OCI-M1 (cell line): ENCODE measurements around the gene NR1H4.
"Not testable (repeated sequence)": the region's sequence is repeated elsewhere in the genome, so short reads cannot be mapped to it uniquely, and the experiment has no call there.

Experiments used
- DNase-seq: peaks from one replicate; lab custom pipeline; 2025; lab: John Stamatoyannopoulos, UW

NR1H4 gene

DNA sequence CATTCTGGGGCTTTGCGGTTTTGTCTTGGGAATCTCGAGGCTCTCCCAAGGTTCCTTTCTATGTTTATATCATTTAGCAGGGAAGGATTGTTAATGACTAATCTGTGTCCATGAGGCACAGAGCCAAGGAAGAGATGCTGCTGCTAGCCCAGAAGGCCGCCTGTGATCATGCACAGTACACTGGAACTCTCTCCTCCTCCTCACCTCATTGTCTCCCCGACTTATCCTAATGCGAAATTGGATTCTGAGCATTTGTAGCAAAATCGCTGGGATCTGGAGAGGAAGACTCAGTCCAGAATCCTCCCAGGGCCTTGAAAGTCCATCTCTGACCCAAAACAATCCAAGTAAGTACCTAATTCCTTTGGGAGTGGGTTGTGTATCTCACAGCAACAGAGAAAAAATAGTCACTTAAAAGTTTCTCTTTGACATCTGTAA lies at the start of gene NR1H4:
NR1H4 (plus strand) TSS at position 151 of the 435 bp plus-strand sequence. CDS start 19,458 bp downstream, outside the sequence.
- DNase-seq: no peak

DNA sequence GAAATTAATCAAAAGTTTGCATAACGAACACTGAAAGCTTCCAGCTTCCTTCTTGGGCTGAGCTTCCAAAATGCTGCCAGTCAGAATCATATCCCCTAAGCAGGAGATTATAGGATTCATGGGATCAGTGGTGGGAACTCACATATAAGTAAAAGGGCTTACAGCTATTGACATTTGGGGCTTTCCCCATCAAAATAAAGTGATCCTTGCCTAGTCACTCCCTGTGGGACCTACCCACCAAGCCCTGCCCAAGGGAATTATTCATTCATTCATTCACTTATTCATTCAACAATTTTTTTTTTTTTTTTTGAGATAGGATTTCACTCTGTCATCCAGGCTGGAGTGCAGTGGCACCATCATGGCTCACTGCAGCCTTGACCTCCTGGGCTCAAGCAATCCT lies 47.5 kb upstream of the NR1H4 start:
- no peak for DNase-seq

DNA sequence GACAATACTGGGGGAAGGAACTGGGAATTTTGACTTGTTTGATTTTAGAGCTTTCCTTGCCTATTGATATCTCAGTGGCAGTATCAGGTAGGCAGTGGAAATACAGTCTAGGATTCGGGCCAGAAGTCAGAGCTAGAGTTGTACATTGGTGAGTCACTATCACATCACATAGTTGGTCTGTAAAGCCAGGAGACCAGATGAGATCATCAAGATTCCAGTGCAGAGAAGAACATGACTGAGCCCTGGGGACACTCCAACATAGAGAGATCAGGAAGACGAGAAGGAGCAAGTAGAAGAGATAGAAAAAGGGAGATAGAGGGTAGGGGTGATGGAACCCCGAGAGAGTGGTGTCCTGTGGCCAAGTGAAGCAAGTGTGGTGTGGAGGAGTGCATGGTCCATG lies 46.6 kb upstream of the NR1H4 start:
- DNase-seq: peak; percentile 19

DNA sequence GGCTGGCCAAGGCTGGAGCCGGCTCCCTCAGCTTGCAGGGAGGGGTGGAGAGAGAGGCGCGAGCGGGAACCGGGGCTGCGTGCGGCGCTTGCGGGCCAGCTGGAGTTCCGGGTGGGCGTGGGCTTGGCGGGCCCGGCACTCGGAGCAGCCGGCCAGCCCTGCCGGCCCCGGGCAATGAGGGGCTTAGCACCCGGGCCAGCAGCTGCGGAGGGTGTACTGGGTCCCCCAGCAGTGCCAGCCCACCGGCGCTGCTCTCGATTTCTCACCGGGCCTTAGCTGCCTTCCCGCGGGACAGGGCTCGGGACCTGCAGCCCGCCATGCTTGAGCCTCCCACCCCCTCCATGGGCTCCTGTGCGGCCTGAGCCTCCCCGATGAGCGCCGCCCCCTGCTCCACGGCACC lies 43.4 kb upstream of the NR1H4 start:
- not testable (repeated sequence) for DNase-seq

DNA sequence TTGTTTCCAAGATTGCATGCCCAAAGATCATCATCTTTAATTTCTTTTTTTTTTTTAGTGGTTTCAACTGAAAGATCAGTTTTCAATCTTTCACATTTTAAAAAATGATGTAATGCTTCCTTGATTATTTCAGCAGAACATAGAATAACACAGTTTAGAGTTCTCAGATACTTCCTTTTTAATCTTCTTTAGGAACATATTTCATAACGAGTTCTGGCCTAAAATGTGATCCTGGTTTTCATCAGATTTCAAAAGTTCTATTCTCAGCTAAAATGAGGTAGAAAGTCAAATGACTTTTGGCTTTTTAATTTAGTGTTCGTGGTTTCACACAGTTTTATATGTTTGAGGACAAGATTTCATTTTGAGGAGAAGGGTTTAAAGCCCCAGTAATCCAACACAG lies 40.0 kb upstream of the NR1H4 start:
- DNase-seq: peak; percentile 51

DNA sequence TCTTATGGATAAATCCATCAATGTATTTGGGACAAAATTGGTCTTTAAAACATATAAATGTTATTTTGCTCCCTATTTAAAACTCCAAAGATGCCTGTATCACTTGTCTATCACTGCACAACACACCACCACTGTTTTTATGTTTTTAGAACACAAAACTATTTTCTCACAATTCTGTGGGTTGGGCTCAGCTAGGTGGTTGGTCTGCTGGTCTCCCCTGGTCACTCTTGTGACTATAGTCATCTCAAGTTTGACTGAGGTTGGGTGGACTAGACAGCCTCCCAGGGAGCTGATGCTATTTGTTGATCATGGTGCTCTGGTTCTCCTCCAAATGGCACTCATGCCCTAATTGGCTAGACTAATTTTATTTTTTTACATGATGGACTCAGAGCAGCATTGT lies 39.5 kb upstream of the NR1H4 start:
- DNase-seq: no peak

DNA sequence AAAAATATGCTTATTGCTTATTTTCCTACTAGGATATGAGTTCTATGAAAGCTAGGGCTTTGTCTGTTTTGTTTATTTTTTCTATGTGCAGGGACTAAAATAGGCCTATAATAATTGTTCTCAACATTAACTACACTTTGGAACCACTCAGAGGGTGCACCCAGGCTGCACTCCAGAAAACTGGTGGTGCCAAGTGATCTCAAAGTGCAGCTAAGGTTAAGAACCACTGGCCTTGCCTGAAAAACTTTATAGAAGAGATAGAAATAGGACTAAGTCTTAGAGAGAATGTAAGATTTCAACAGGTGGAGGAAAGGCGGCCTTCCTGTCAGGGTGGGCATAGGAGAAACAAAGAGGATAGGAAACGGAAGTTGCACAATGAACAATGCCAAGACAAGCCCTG lies 37.7 kb upstream of the NR1H4 start:
- no peak for DNase-seq

DNA sequence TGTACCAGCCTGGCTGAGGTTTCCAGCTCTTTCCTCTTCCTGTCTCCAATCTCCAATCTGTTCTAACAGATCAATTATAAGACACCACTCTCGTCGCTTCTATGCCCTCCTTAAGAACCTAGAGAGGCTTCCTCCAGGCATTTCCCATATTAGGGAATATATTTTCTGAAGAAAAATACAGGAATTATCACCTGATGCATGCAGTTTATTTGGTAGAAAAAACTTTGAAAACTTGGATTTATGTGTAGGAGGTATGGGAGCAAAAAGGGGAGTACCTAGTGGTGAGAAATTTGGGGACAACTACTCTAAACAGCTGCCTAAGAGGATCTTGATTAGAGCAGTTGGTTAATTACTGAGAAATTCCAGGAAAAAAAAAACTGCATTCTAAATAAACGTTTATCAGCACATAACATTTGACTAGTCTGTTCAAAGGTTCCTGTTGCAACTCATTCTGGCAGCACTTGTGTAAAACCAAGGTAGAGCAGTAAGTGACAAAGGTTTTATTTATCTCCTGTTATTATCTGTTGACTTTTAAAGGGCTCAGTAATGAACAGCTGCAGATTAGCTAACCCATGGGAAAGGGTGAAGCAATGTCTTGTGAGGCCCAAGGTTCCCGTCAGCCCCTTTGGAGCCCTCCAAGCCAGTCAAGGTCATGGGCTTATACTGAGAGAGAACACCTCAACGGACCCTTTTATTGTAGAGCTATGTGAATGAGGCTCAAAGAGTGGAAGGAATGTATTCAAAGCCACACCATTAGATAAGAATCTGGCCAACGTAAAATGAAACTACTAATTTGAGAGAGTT lies 36.4 kb upstream of the NR1H4 start:
- peak; percentile 78 for DNase-seq

DNA sequence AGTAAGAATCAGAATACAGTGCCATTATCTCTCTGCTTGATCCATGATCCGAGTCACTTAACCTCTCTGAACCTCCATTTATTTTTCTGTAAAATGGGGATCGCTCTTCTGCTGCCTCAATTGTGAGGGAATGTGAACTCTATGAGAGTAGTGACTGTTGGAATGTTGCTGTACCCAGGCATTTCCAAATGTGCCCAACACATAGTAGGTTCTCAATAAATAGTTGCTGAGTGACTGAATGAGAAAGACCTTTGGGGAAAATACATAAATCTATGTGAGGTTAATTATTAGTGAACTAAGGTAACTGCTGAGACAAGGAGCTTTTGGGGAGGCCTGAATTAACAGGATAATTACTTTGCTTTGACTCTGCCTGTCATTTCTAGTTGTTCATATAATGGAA lies 33.9 kb upstream of the NR1H4 start:
- DNase-seq: no peak

DNA sequence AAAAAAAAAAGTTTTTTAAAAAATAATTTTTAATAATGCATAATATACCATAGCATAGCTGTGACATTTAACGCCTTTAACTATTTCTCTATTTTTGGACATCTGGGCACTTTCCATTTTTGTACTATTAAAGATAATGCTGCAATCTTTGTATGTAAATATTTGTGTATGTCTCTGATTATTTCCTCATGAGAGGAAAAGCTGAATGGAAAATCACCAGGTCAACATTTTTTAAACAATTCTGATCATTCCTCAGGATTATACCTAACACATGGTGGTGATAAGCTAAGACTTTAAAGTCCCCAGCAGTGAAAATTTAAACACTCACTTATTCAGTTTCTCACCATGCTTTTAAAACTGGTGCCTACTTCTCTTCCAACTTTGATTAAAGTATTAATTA lies 31.3 kb upstream of the NR1H4 start:
- no peak for DNase-seq

DNA sequence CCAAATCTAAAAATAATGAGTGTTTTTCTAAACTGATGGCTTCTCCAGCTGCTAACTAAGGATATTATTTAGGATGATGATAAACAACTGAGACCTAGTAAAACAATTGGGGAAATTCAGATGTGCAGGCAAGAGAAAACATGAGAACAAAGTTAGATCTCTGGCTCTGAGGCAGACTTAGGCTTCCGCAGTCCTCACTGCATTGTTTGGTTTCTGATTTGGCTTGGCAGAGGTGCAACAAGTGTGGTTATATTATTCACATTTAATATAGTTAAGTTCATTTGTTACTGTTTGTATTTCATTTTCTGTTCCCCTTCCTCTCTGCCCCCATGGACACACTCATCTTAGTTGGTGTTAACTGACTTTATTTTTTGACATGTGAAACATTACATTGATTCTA lies 30.2 kb upstream of the NR1H4 start:
- DNase-seq: no peak

DNA sequence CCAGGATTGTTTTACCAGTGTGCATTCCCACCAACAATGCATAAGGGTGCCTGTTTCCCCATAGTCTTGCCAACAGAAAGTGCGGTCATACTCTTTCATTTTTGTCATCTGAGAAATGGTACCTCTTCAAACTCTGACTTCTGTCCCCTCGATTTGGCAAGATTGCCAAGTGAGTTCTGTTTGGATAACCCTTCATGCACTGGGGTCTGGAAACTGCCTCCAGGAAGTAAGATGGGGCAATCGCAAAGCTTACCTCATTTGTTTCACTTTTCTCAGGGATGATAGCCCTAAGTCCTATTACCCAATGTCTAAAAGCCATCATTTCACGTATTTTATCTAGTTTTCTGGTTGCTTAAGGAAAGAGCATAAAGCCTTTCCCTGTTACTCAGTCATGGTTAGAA lies 28.6 kb upstream of the NR1H4 start:
- DNase-seq: peak; percentile 20

DNA sequence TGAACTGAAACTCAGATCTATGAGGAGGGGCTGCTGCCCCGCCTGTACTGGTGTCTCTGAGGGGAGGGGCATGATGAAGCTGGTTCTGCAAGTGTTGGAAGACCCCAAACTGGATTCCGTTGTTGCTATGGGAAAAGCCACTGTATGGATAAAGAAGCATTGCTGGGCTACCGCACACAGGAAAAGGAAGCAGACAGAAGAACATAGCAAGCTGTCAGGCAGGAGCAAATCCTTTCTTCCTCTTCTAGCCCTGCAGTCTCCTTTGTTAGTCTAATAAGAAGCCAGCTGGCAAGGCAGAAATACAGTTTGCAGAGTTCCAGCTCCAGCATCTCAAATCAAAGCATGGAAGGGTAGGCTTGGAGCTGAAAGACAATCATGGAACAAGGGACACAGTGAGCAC lies 26.3 kb upstream of the NR1H4 start:
- peak; percentile 9 for DNase-seq

DNA sequence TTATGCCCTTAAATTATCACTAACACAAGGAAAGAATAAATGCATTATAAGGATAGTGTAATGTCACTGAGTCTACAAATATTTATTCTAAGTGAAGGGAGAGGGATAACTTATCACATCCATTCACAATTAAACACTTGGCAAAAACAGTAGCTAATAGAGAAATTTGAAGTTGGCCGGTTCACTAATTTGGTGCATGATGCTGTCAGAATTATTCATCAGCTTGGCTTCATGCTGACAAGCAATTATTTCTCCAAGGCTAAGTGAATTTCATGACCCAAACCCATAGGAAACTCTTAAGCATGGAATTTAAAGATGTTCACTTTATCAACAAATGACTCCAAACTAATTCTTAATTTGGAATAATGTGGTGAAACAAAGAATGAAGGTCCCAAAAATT lies 25.0 kb upstream of the NR1H4 start:
- DNase-seq: no peak

DNA sequence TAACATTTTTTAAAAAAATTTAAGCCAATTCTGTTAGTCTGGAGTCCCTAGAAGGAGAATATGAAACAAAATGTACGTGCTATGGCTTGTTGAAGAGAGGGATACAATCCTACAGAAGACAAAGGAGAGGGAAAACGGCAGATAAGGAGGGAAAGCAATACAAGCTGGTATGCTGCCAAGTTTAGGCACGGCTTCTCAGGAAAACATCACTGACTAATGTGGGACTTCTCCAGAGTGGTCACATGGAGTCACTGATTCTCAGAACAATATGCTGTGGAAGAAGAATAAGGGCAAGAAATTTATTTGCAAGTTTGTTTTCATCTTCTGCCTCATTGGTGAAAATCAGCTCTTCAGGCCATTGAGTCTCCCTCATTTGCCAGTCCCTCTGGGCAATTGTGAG lies 22.9 kb upstream of the NR1H4 start:
- no peak for DNase-seq

DNA sequence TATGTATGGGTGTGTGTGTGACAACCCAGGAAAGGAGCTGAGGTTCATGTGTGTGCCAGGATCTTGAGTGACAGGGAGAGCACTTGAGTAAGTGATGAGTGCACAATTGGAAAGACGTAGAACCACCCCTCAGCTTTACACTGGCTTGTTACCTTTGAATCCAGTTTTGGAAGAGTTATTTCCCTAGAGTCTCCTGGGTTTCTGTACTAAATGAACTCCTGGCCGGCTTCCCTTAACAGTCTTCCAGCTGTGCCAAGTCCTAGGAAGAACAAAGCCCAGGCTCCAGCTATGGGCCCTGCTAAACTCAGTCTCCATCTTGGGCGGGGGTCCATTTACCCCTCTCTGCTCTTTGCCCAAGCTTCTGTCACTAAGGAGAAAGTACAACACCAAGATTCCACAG lies 19.7 kb upstream of the NR1H4 start:
- no peak for DNase-seq

DNA sequence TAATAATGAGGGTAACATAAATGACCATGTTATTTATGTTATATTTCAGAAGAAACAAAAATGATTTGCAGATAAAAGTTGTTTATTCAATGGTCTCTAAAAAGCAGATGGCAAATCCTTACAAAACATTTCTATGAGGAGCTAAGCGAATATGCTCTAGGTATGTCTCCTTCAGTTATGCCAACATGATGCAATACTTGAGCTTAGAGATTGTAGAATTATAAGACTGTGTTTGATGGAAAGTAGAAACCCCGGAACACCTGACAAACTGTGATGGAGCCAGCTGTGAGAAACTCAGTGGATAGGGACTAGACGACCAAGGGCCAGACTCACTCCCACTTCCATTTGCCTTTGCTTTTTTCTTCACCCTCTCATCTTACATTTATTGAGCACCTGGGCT lies 17.8 kb upstream of the NR1H4 start:
- no peak for DNase-seq

DNA sequence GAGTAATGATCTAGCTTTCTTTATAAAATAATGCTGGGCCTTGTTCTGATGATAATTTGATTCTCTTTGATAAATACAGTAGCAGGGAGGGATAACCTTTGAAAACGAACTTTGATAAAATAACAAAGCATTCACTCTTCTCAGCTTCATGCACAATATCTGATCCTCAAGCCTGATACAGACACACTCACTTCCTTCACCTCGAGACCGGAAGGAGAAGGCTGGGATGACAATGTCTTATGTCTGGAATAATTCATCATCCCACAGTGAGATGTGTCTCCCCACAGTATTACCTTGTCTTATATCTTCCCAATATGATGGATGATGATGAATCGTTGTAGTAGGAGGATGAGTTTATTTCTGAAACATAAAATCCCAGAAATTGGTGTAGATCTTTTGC lies 15.5 kb upstream of the NR1H4 start:
- no peak for DNase-seq

DNA sequence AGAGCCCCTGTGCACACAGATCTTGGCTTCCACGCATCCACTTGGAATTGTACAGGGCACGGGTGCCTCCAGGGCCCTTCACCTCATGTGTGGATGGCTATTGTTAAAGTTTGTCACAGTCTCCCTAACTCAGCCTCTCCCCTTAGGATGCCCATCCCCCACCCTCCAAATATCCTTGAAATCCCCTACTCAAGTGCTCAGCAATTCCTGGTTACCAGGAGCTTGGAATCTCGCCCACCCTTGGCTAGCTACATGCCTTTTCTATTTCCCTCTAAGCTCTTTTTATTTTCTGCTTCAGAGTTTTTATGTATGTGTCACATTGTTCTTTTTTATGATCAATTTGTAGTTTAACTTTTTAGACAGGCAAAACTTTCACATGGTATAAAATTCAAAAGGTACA lies 13.0 kb upstream of the NR1H4 start:
- DNase-seq: no peak

DNA sequence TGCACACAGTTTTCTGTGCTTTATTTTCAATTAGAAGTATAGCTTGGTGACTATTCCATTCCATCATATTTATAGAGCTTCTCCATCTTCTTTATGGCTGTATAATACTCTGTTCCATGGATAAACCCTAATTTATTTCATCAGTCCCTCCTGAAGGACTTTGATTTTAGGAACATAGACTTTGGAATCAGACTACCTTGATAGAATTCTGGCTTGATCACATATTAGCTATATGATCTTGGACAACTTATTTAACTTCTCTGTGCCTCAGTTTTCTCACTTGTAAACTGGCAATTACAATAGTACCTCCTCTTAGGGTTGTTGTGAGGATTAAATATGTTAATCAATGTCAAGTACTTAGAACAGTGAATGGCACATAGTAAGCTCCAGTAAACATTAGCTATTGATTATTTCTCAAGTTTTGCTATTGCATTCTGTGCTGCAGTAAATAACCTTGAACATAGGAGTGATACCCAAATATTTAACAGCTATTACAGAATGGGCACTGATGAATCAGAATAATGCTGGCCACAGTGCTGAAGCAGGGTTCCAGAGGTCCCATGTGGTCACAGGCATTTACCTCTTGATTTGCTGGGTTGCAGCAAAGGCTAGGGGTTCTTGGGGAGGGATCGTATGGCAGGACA lies 12.2 kb upstream of the NR1H4 start:
- DNase-seq: no peak

DNA sequence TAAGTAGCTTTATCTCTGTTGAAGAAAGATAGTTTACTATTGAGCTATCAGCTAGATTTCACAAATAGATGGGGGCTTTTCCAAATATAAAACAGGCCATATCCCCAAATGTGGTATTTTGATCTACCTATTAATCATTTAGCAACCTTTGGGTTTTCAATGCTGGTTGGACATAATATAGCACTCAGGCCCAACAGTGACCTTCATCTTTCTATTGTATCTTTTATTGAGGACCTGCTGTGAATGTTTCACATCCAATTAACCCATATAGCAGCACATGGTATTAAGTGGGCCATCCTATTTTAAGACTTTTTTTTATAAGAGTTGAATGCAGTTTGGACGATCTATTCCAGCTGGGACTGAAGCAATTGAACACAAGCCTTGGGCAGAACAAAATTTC lies 10.0 kb upstream of the NR1H4 start:
- DNase-seq: no peak

DNA sequence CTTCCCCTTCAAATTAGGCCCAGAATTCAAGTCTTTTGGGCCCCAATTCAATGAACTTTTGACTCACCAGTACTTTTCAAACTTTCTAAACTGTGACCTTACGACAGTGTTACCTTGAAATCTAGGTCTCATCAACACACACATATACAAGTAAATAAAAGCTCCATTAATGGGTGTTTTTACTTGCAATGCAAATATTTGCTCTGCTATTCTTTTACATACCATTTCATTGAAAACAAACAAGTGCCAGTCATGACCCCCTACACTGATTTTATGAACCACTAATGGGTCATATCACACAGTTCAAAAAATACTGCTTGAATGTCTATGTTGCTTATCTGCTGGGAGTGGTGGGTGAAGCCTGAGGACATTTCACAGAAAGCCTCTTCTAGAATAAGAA lies 9.1 kb upstream of the NR1H4 start:
- no peak for DNase-seq

DNA sequence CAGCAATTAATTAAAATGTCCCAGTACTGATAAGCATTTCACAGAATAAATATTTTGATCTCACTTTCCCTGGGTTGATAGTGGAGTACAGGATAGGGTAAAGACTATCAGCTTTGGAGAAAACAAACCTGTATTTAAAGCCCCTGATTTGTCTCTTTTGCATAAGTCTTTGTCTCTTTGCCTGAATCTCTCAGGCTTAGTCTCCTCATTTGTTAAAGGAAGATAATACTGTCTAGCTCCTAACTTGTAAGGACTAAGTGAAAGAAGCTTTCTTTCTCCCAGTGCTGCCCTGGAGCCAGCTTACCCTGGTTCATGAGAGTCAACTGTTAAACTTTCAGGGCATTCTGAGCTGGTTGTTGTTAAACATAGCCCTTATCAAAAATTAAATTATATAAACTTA lies 5.5 kb upstream of the NR1H4 start:
- no peak for DNase-seq

DNA sequence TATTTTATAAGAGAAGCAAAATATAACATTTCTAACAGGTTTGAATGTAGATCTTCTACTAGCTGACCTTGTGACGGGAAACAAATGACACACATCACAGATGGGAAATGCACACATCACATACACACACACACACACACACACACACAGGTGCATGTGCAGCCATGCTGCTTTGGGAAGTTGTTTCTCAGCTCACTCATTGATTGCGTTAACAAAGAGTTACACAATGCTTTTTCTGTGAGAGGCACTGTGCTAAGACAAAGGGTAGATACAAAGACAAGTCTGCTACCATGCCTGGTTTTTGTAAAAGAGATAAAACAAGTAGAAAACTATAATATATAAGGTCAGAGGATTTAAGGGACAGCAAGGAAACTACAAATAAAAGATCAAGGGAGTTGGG lies 1.3 kb upstream of the NR1H4 start:
- no peak for DNase-seq
